ENCODE data around the gene OR8U1. TPM values are rescaled to one million over a fixed set of nuclear protein-coding genes. Genes with fewer than 3 reads are reported as not detected.

OR8U1 gene
- total RNA-seq = not detected

GRCh38 chr11:56375324-56375723 lies at the start of gene OR8U1:
Gene OR8U1, plus strand, starts transcription at chr11:56375624. Its CDS starts 0 bp downstream, at chr11:56375624.
- Histone ChIP-seq H3K9me3 (no peaks in the 10 kb centered on the region), H3K27ac (no peak within 1 kb of the TSS), H3K4me1 (no peaks in the 10 kb centered on the region), H3K4me3 (no peak within 1 kb of the TSS), H3K27me3 (no peaks in the 10 kb centered on the region), H3K36me3 (no peaks in the 10 kb centered on the region)
- intact Hi-C loops (cut with DNase I; ENCODE audit: low total_unique reads) = no loop called here
- no peak for DNase-seq
- no peak for TF ChIP-seq POLR2A (IDR thresholded peaks at IDR 0.05)
- no peak for TF ChIP-seq CTCF (IDR thresholded peaks at IDR 0.05)

GRCh38 chr11:56331861-56332491 lies 43.4 kb upstream of the OR8U1 start:
- Histone ChIP-seq H3K27me3 (no peaks in the 10 kb centered on the region), H3K4me3 (no peak overlapping the region), H3K9me3 (no peaks in the 10 kb centered on the region), H3K4me1 (no peaks in the 10 kb centered on the region), H3K36me3 (no peaks in the 10 kb centered on the region), H3K27ac (no peak overlapping the region)
- intact Hi-C loops (cut with DNase I; ENCODE audit: low total_unique reads) = no loop called here
- no peak for TF ChIP-seq POLR2A (IDR thresholded peaks at IDR 0.05)
- TF ChIP-seq CTCF (IDR thresholded peaks at IDR 0.05) = no peak
- no peak for DNase-seq

GRCh38 chr11:56333156-56333555 lies 42.3 kb upstream of the OR8U1 start:
- no peak overlapping the region for H3K27ac ChIP-seq
- no peaks in the 10 kb centered on the region for H3K27me3 ChIP-seq
- intact Hi-C loops (cut with DNase I; ENCODE audit: low total_unique reads) = no loop called here
- H3K9me3 ChIP-seq = no peaks in the 10 kb centered on the region
- no peak overlapping the region for H3K4me3 ChIP-seq
- no peaks in the 10 kb centered on the region for H3K4me1 ChIP-seq
- DNase-seq = no peak
- TF ChIP-seq CTCF (IDR thresholded peaks at IDR 0.05) (no peak), POLR2A (IDR thresholded peaks at IDR 0.05) (no peak)
- H3K36me3 ChIP-seq = no peaks in the 10 kb centered on the region

GRCh38 chr11:56340289-56340688 lies 35.1 kb upstream of the OR8U1 start:
- H3K36me3 ChIP-seq = no peaks in the 10 kb centered on the region
- no peak overlapping the region for H3K4me3 ChIP-seq
- H3K4me1 ChIP-seq = no peaks in the 10 kb centered on the region
- H3K27me3 ChIP-seq = no peaks in the 10 kb centered on the region
- TF ChIP-seq POLR2A (IDR thresholded peaks at IDR 0.05) (no peak), CTCF (IDR thresholded peaks at IDR 0.05) (no peak)
- intact Hi-C loops (cut with DNase I; ENCODE audit: low total_unique reads) = no loop called here
- no peaks in the 10 kb centered on the region for H3K9me3 ChIP-seq
- DNase-seq = no peak
- H3K27ac ChIP-seq = no peak overlapping the region

- TF ChIP-seq POLR2A (IDR thresholded peaks at IDR 0.05) (no peak), CTCF (IDR thresholded peaks at IDR 0.05) (no peak)
- Histone ChIP-seq H3K27me3 (no peaks in the 10 kb centered on the region), H3K9me3 (no peaks in the 10 kb centered on the region), H3K4me3 (no peak within 1 kb of the TSS), H3K36me3 (no peaks in the 10 kb centered on the region), H3K27ac (no peak within 1 kb of the TSS), H3K4me1 (no peaks in the 10 kb centered on the region)
- DNase-seq = no peak
- intact Hi-C loops (cut with DNase I; ENCODE audit: low total_unique reads) = no loop called here
Observed at GRCh38 chr11:56345739-56346138, 29.7 kb upstream of the OR8U1 start, which contains the start of gene OR8K1. Gene OR8K1, plus strand, starts transcription at chr11:56346039. Its CDS starts 0 bp downstream, at chr11:56346039.
